GM12878 (cell line): ENCODE measurements around the gene ANK2. TPM values are rescaled to one million over a fixed set of nuclear protein-coding genes. Genes with fewer than 3 reads are reported as not detected.

Experiments
- ATAC-seq: fragments of 200-7000 bp; cut with Tn5 transposase; 3 replicates; pipeline ENCODE4 v1.9.1; 2020; ENCODE audit warnings: mild to moderate bottlenecking, moderate library complexity
- BruUV-seq: library from RNA; stranded (reverse); fragments of 400-500 nt; replicated peaks from 2 replicates; lab custom pipeline; 2021; lab: Mats Ljungman, UMichigan
- CTCF ChIA-PET: fragments of 300-600 bp; sonication (Branson Sonifier 250); formaldehyde crosslinking; extraction: SDS; loops from one replicate; lab custom pipeline; 2021; ENCODE audit warnings: inconsistent platforms; lab: Yijun Ruan, JAX
- POLR2A ChIA-PET: fragments of 350-600 bp; formaldehyde crosslinking; extraction: SDS; loops from one replicate; lab custom pipeline; 2021; ENCODE audit warnings: inconsistent platforms; lab: Charles Lee
- RAD21 ChIA-PET: fragments of 300-600 bp; sonication (Branson Sonifier 250); formaldehyde crosslinking; loops from one replicate; lab custom pipeline; 2023; ENCODE audit warnings: antibody characterized with exemption; ENCODE audit not compliant: unreplicated experiment; lab: Charles Lee
- SMC1A ChIA-PET: fragments of 300-600 bp; sonication (Branson Sonifier 250); formaldehyde crosslinking; loops from one replicate; lab custom pipeline; 2023; ENCODE audit not compliant: unreplicated experiment, uncharacterized antibody; lab: Charles Lee
- DNase-seq: peaks from one replicate; pipeline ENCODE4 v3.0.0-alpha.2; 2011; ENCODE audit warnings: low read depth, low spot score
- FAIRE-seq: peaks from 3 replicates; lab custom pipeline; 2011; peaks lifted over from hg19 to GRCh38; lab: Jason Lieb, UNC
- H2AFZ ChIP-seq: 2 replicates; pipeline ENCODE4 v1.6.0; 2011; ENCODE audit warnings: low read depth, low read length, control low read depth; ENCODE audit not compliant: control insufficient read depth
- H3K27ac ChIP-seq: 2 replicates; pipeline ENCODE4 v1.5.1; 2011; ENCODE audit warnings: control low read depth; ENCODE audit not compliant: control insufficient read depth, insufficient read depth
- H3K27me3 ChIP-seq, 2 experiments: replicated peaks in 1 of 2; 2 replicates each; pipeline versions ENCODE4 v1.6.0 to v1.6.1; 2011; ENCODE audit warnings: low read length in 1 of 2; ENCODE audit not compliant: control insufficient read depth in 2 of 2, insufficient read depth in 2 of 2
- H3K36me3 ChIP-seq, 2 experiments: 2 replicates each; pipeline ENCODE4 v1.5.1; 2011; ENCODE audit warnings: low read length in 1 of 2; ENCODE audit not compliant: control insufficient read depth in 2 of 2, insufficient read depth in 2 of 2
- H3K4me1 ChIP-seq: 2 replicates; pipeline ENCODE4 v1.6.1; 2011; ENCODE audit warnings: mild to moderate bottlenecking, low read length, moderate library complexity, mixed read lengths; ENCODE audit not compliant: control insufficient read depth, insufficient read depth
- H3K4me2 ChIP-seq: 2 replicates; pipeline ENCODE4 v1.6.0; 2011; ENCODE audit warnings: control low read depth; ENCODE audit not compliant: control insufficient read depth, insufficient read depth
- H3K4me3 ChIP-seq: fragments of 200-600 bp; sonication (generic); 2 replicates; pipeline ENCODE4 v1.5.1; 2016
- H3K79me2 ChIP-seq: 2 replicates; pipeline ENCODE4 v1.6.0; 2011; ENCODE audit warnings: low read length; ENCODE audit not compliant: control insufficient read depth, insufficient read depth
- H3K9ac ChIP-seq: 2 replicates; pipeline ENCODE4 v1.8.0; 2011; ENCODE audit warnings: low read length, control low read depth, mixed read lengths; ENCODE audit not compliant: control insufficient read depth, insufficient read depth
- H3K9me3 ChIP-seq: replicated peaks from 3 replicates; pipeline ENCODE4 v1.5.1; 2011; ENCODE audit warnings: mild to moderate bottlenecking, low read length; ENCODE audit not compliant: control insufficient read depth, insufficient read depth
- H4K20me1 ChIP-seq: 2 replicates; pipeline ENCODE4 v1.6.0; 2011; ENCODE audit not compliant: control insufficient read depth, insufficient read depth
- BCL3 ChIP-seq: IDR thresholded peaks from 2 replicates; pipeline ENCODE4 v1.6.1; 2011; ENCODE audit warnings: borderline replicate concordance, low read depth, mild to moderate bottlenecking, moderate library complexity, low read length; ENCODE audit not compliant: insufficient read depth, poor library complexity, severe bottlenecking
- CTCF ChIP-seq, 3 experiments: IDR thresholded peaks in 2 of 3; conservative IDR thresholded peaks in 1 of 3; 2 replicates each; pipeline ENCODE4 v1.5.1; 2011; ENCODE audit warnings: low read depth in 3 of 3, low read length in 3 of 3, mild to moderate bottlenecking in 3 of 3, control low read depth in 2 of 3, moderate library complexity in 2 of 3, inconsistent platforms in 1 of 3, mixed read lengths in 1 of 3; ENCODE audit not compliant: control insufficient read depth in 2 of 3, insufficient read depth in 1 of 3; ENCODE audit errors: extremely low read depth in 1 of 3
- HDGF ChIP-seq: fragments of 450-650 bp; IDR thresholded peaks from 2 replicates; pipeline ENCODE4 v1.6.1; 2016; ENCODE audit warnings: antibody characterized with exemption
- MTA2 ChIP-seq: fragments of 450-650 bp; IDR thresholded peaks from 2 replicates; pipeline ENCODE4 v1.6.1; 2016; ENCODE audit warnings: low read depth, mild to moderate bottlenecking, moderate library complexity
- PBX3 ChIP-seq: IDR thresholded peaks from 2 replicates; pipeline ENCODE4 v1.6.1; 2011; ENCODE audit warnings: mild to moderate bottlenecking, low read depth, low read length, moderate library complexity; ENCODE audit not compliant: insufficient replicate concordance
- POLR2AphosphoS5 ChIP-seq: IDR thresholded peaks from 2 replicates; pipeline ENCODE4 v1.6.1; 2011; ENCODE audit warnings: mild to moderate bottlenecking, low read length, inconsistent platforms
- SUPT20H ChIP-seq: IDR thresholded peaks from 2 replicates; pipeline ENCODE4 v1.6.1; 2011; ENCODE audit warnings: low read depth, mild to moderate bottlenecking, low read length, moderate library complexity, borderline replicate concordance; ENCODE audit not compliant: control insufficient read depth
- WGBS: methylation state at CpG from one replicate; pipeline ENCODE4 v1.1.6; 2016; ENCODE audit warnings: low lambda C conversion rate; ENCODE audit not compliant: insufficient replicate concordance, insufficient coverage; ENCODE audit errors: missing lambda C conversion rate; 5-methylcytosine and 5-hydroxymethylcytosine counted together
- in situ Hi-C: fragments of 300-500 bp; cut with MboI; formaldehyde crosslinking; loops from 9 replicates; pipeline ENCODE4 v1.14.3; 2018; ENCODE audit warnings: mixed read lengths
- intact Hi-C: fragments of 100-400 bp; cut with micrococcal nuclease; formaldehyde crosslinking; loops from one replicate; pipeline ENCODE4 v1.14.2; 2022; ENCODE audit not compliant: unreplicated experiment
- polyA plus RNA-seq, 11 experiments: library from polyadenylated mRNA; depleted of rRNA in 4 of 11; unstranded in 6 of 11; stranded (reverse) in 5 of 11; fragments of >200 nt; fragmentation: Nextera tagmentation in 4 of 11; fragmentation: Illumina TruSeq in 1 of 11; extraction: Ambion mirVana in 4 of 11; extraction: Trizol in 1 of 11; gene quantifications; 1 replicate in 1 of 11; 2 replicates in 10 of 11; pipeline versions ENCODE4 v1.2.1 to v1.2.3, GENCODE V29; 2011 to 2016; ENCODE audit warnings: inconsistent platforms in 2 of 11, missing spikeins in 2 of 11, low read depth in 1 of 11
- total RNA-seq, 4 experiments: library from RNA; depleted of rRNA in 3 of 4; stranded (reverse); fragments of >200 nt in 3 of 4; fragmentation: Illumina TruSeq in 1 of 4; extraction: Trizol in 1 of 4; gene quantifications; 2 replicates each; pipeline versions ENCODE4 v1.2.1 to v1.2.3, GENCODE V29; 2013 to 2021

Gene ANK2
- total and polyA plus RNA-seq, 10 of the 15 experiments (the other 5 are each of a cell fraction or from before 2014, with no cell fraction given): 1.6 to 13.0 (median 4.1) TPM

- CTCF ChIA-PET: interaction anchor here (2.4 kb wide), 1 partner anchor 10 kb away, joined by 5 read pairs; no protein-coding TSS in a partner anchor
- DNase-seq (no peak), ATAC-seq (no peak), FAIRE-seq (no peak)
- intact Hi-C loops (no loop called here), in situ Hi-C loops (no loop called here)
- H3K4me3 ChIP-seq: no peak overlapping the region
- no peak overlapping the region for H3K27ac ChIP-seq
- H2AFZ ChIP-seq: no peak overlapping the region
- H3K4me1 ChIP-seq: peaks cover 6% of the 10 kb centered on the region; the same call in 1 of the 2 replicates
- no peaks in the 10 kb centered on the region for H3K9me3 ChIP-seq
- TF ChIP-seq SUPT20H (no peak), PBX3 (no peak), HDGF (no peak)
- WGBS: 0% methylated on average over 2 of the region's 2 CpGs
- no peaks in the 10 kb centered on the region for H3K27me3 ChIP-seq
- H3K4me2 ChIP-seq: no peak overlapping the region
- H4K20me1 ChIP-seq: no peaks in the 10 kb centered on the region
- RAD21 ChIA-PET: no interaction called here
- BruUV-seq: no TSS peak
- POLR2A ChIA-PET: interaction anchor here (0.5 kb wide), 1 partner anchor 119 kb away, joined by 3 read pairs; no protein-coding TSS in a partner anchor
- H3K79me2 ChIP-seq: no peaks in the 10 kb centered on the region
- H3K9ac ChIP-seq: no peak overlapping the region
- SMC1A ChIA-PET: interaction anchor here (0.6 to 0.7 kb wide), 2 partner anchors 10 to 220 kb away, joined by 3 to 5 read pairs; no protein-coding TSS in a partner anchor
- no peaks in the 10 kb centered on the region for H3K36me3 ChIP-seq
Measured at GRCh38 chr4:113042502-113042901, 7.0 kb upstream of the ANK2 start.

GRCh38 chr4:113043591-113043990, 5.9 kb upstream of the ANK2 start:
- intact Hi-C loops (no loop called here), in situ Hi-C loops (no loop called here)
- Histone ChIP-seq H3K4me1 (peaks cover 6% of the 10 kb centered on the region; the same call in 1 of the 2 replicates), H3K27me3 (no peaks in the 10 kb centered on the region), H3K9me3 (no peaks in the 10 kb centered on the region), H2AFZ (no peak overlapping the region), H4K20me1 (no peaks in the 10 kb centered on the region), H3K9ac (no peak overlapping the region), H3K27ac (no peak overlapping the region), H3K4me3 (no peak overlapping the region), H3K4me2 (no peak overlapping the region), H3K79me2 (no peaks in the 10 kb centered on the region), H3K36me3 (no peaks in the 10 kb centered on the region)
- ATAC-seq (no peak), FAIRE-seq (no peak), DNase-seq (no peak)
- CTCF ChIA-PET: interaction anchor here (1.4 kb wide), 1 partner anchor 9 kb away, joined by 4 read pairs; no protein-coding TSS in a partner anchor
- no TSS peak for BruUV-seq
- SMC1A ChIA-PET: interaction anchor here (1.0 kb wide), 1 partner anchor 38 kb away, joined by 3 read pairs; no protein-coding TSS in a partner anchor
- POLR2A ChIA-PET: no interaction called here
- RAD21 ChIA-PET: no interaction called here
- TF ChIP-seq MTA2 (no peak), BCL3 (no peak), POLR2AphosphoS5 (no peak), CTCF (IDR thresholded peaks at IDR 0.05 in 2 of 3, conservative IDR thresholded peaks at IDR 0.05 in 1 of 3; ENCODE audit: control insufficient read depth in 2 of 3, extremely low read depth in 1 of 3, insufficient read depth in 1 of 3, low read depth in 3 of 3, low read length in 3 of 3) (no peak)
